Ishikawa (cell line): ENCODE data around the gene IRF2.

Source experiments
- CREB1 ChIP-seq: IDR thresholded peaks from 2 replicates; pipeline ENCODE4 v1.6.1; 2012; ENCODE audit warnings: low read depth
- EP300 ChIP-seq: IDR thresholded peaks from 2 replicates; pipeline ENCODE4 v1.6.1; 2012; ENCODE audit warnings: borderline replicate concordance
- FOXM1 ChIP-seq: IDR thresholded peaks from 2 replicates; pipeline ENCODE4 v1.6.1; 2012; ENCODE audit warnings: low read depth, borderline replicate concordance
- RAD21 ChIP-seq: IDR thresholded peaks from 2 replicates; pipeline ENCODE4 v1.6.1; 2012; ENCODE audit warnings: low read depth
- TAF1 ChIP-seq: IDR thresholded peaks from 2 replicates; pipeline ENCODE4 v1.6.1; 2012; ENCODE audit warnings: low read depth, mild to moderate bottlenecking
- YY1 ChIP-seq: IDR thresholded peaks from 2 replicates; pipeline ENCODE4 v1.6.1; 2012; ENCODE audit warnings: low read depth
- ZBTB7A ChIP-seq: IDR thresholded peaks from 2 replicates; pipeline ENCODE4 v1.6.1; 2012; ENCODE audit warnings: low read depth
- TF ChIP-seq, protein P1 (sequence below): IDR thresholded peaks from 2 replicates; pipeline ENCODE4 v1.6.1; 2012; ENCODE audit warnings: low read depth, mild to moderate bottlenecking
- TF ChIP-seq, protein P2 (sequence below): IDR thresholded peaks from 2 replicates; pipeline ENCODE4 v1.6.1; 2012

DNA sequence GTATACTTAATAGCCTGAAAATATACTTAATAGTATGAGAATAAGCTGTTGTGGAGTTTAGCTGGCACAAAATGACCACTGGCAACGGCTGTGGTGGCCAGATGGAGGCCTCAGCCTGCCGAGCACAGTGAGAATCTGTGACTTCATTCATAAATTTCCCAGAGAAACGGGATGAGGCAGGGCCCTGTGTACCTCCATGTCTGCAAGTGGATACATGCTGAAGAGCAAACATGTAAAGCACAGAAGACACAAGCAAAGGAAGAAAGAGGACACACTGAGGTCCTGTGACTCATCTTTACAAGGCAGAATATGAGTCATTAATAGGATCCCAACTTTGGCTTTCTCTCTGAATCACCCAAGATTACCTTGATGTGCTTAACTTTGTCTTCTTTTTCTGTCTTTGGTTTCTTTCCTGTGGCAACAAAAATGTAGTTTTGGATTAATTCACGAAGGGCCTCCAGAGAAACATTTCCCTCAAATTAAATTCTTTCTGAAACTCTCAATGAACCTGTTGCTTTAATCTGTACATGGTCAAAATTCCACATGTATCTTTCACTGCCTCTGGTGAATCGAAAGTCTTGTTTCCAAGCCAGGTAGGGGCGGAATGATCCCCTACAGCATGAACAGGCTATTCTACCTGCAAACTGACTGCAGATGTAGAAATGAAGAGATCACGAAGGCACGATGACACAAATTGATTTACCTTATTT, 56.4 kb downstream of the IRF2 start:
- TF ChIP-seq YY1 (no peak), TAF1 (no peak), EP300 (no peak), CREB1 (no peak), ZBTB7A (no peak), RAD21 (no peak), FOXM1 (no peak)
- TF ChIP-seq, protein P1, sequence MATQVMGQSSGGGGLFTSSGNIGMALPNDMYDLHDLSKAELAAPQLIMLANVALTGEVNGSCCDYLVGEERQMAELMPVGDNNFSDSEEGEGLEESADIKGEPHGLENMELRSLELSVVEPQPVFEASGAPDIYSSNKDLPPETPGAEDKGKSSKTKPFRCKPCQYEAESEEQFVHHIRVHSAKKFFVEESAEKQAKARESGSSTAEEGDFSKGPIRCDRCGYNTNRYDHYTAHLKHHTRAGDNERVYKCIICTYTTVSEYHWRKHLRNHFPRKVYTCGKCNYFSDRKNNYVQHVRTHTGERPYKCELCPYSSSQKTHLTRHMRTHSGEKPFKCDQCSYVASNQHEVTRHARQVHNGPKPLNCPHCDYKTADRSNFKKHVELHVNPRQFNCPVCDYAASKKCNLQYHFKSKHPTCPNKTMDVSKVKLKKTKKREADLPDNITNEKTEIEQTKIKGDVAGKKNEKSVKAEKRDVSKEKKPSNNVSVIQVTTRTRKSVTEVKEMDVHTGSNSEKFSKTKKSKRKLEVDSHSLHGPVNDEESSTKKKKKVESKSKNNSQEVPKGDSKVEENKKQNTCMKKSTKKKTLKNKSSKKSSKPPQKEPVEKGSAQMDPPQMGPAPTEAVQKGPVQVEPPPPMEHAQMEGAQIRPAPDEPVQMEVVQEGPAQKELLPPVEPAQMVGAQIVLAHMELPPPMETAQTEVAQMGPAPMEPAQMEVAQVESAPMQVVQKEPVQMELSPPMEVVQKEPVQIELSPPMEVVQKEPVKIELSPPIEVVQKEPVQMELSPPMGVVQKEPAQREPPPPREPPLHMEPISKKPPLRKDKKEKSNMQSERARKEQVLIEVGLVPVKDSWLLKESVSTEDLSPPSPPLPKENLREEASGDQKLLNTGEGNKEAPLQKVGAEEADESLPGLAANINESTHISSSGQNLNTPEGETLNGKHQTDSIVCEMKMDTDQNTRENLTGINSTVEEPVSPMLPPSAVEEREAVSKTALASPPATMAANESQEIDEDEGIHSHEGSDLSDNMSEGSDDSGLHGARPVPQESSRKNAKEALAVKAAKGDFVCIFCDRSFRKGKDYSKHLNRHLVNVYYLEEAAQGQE = no peak
- TF ChIP-seq, protein P2, sequence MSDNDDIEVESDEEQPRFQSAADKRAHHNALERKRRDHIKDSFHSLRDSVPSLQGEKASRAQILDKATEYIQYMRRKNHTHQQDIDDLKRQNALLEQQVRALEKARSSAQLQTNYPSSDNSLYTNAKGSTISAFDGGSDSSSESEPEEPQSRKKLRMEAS = no peak
